H1 (cell line): ENCODE measurements around the gene SMAD7. TPM values are rescaled to one million over a fixed set of nuclear protein-coding genes. Genes with fewer than 3 reads are reported as not detected.

Source experiments
- CTCF ChIA-PET: fragments of 300-600 bp; sonication (Branson Sonifier 250); formaldehyde crosslinking; loops from one replicate; lab custom pipeline; 2021; ENCODE audit not compliant: partially characterized antibody; lab: Charles Lee
- POLR2A ChIA-PET: fragments of 300-600 bp; sonication (Branson Sonifier 250); formaldehyde crosslinking; loops from one replicate; lab custom pipeline; 2021; ENCODE audit warnings: inconsistent platforms; ENCODE audit not compliant: partially characterized antibody; lab: Charles Lee
- DNase-seq, 2 experiments: peaks; one replicate each; pipeline versions ENCODE4 v3.0.0 to v3.0.0-alpha.2; 2010 to 2022; ENCODE audit warnings: low spot score in 2 of 2, low read depth in 1 of 2, mixed read lengths in 1 of 2
- FAIRE-seq: peaks from 2 replicates; lab custom pipeline; 2011; peaks lifted over from hg19 to GRCh38; lab: Jason Lieb, UNC
- H2AFZ ChIP-seq: 2 replicates; pipeline ENCODE4 v1.8.1; 2012; ENCODE audit warnings: low read length, inconsistent platforms
- H2AK5ac ChIP-seq: 2 replicates; pipeline ENCODE4 v1.6.1; 2013; ENCODE audit warnings: low read depth, low read length
- H2BK120ac ChIP-seq: replicated peaks from 2 replicates; pipeline ENCODE3; 2013; ENCODE audit warnings: low read depth, low read length, inconsistent platforms
- H2BK12ac ChIP-seq: 2 replicates; pipeline ENCODE4 v1.6.1; 2013; ENCODE audit warnings: low read depth, low read length
- H2BK15ac ChIP-seq: 2 replicates; pipeline ENCODE4 v1.6.1; 2013; ENCODE audit warnings: low read length
- H2BK20ac ChIP-seq: 2 replicates; pipeline ENCODE4 v1.6.1; 2013; ENCODE audit warnings: low read length
- H2BK5ac ChIP-seq: 2 replicates; pipeline ENCODE4 v1.6.1; 2013; ENCODE audit warnings: low read depth, low read length
- H3K14ac ChIP-seq: 2 replicates; pipeline ENCODE4 v1.6.1; 2013; ENCODE audit warnings: inconsistent platforms; ENCODE audit not compliant: insufficient read length
- H3K18ac ChIP-seq: 2 replicates; pipeline ENCODE4 v1.6.1; 2013; ENCODE audit warnings: low read length; ENCODE audit errors: extremely low read depth
- H3K23ac ChIP-seq: 2 replicates; pipeline ENCODE4 v1.6.1; 2013; ENCODE audit warnings: inconsistent platforms; ENCODE audit not compliant: insufficient read length
- H3K23me2 ChIP-seq: 2 replicates; pipeline ENCODE4 v1.6.1; 2013; ENCODE audit warnings: low read depth, low read length
- H3K27ac ChIP-seq: 2 replicates; pipeline ENCODE4 v1.6.1; 2011; ENCODE audit warnings: low read depth, low read length, inconsistent platforms
- H3K27me3 ChIP-seq, 4 experiments: replicated peaks in 1 of 4; 1 replicate in 1 of 4; 2 replicates in 3 of 4; pipeline versions ENCODE4 v1.6.1 to v1.8.1; 2011 to 2013; ENCODE audit warnings: low read length in 3 of 4, mild to moderate bottlenecking in 3 of 4, inconsistent platforms in 2 of 4, mixed read lengths in 2 of 4, moderate library complexity in 1 of 4; ENCODE audit not compliant: control insufficient read depth in 3 of 4, insufficient read depth in 3 of 4; ENCODE audit errors: extremely low read depth in 1 of 4
- H3K36me3 ChIP-seq, 4 experiments: 2 replicates each; pipeline versions ENCODE4 v1.6.1 to v1.8.1; 2011 to 2013; ENCODE audit warnings: mild to moderate bottlenecking in 4 of 4, low read length in 3 of 4, moderate library complexity in 2 of 4, control low read depth in 1 of 4, inconsistent platforms in 1 of 4; ENCODE audit not compliant: insufficient read depth in 4 of 4, control insufficient read depth in 2 of 4
- H3K4ac ChIP-seq: replicated peaks from 2 replicates; pipeline ENCODE3; 2013; ENCODE audit warnings: low read length, low read depth, mixed read lengths, inconsistent platforms; ENCODE audit not compliant: insufficient read length
- H3K4me1 ChIP-seq, 4 experiments: replicated peaks in 1 of 4; 1 replicate in 1 of 4; 2 replicates in 3 of 4; pipeline versions ENCODE4 v1.6.1 to v1.8.1; 2011 to 2013; ENCODE audit warnings: low read length in 3 of 4, inconsistent platforms in 2 of 4, mixed read lengths in 1 of 4; ENCODE audit not compliant: insufficient read depth in 4 of 4, control insufficient read depth in 3 of 4
- H3K4me2 ChIP-seq, 2 experiments: 2 replicates each; pipeline versions ENCODE4 v1.6.1 to v1.8.1; 2011 to 2013; ENCODE audit warnings: low read depth in 2 of 2, low read length in 2 of 2, control low read depth in 1 of 2, inconsistent platforms in 1 of 2, mild to moderate bottlenecking in 1 of 2; ENCODE audit not compliant: insufficient read depth in 1 of 2
- H3K4me3 ChIP-seq, 4 experiments: fragments of 200-600, 300-600 bp in 1 of 4; sonication (generic), shearing (Covaris generic), sonication (Bioruptor Twin) in 1 of 4; 2 replicates each; pipeline versions ENCODE4 v1.5.1 to v1.8.1; 2011 to 2016; ENCODE audit warnings: low read length in 4 of 4, low read depth in 3 of 4, control low read depth in 2 of 4, inconsistent platforms in 2 of 4, mild to moderate bottlenecking in 2 of 4, mixed read lengths in 1 of 4, moderate library complexity in 1 of 4; ENCODE audit not compliant: insufficient read depth in 2 of 4; ENCODE audit errors: extremely low read depth in 1 of 4
- H3K56ac ChIP-seq: replicated peaks from 2 replicates; pipeline ENCODE3; 2013; ENCODE audit warnings: low read depth, mild to moderate bottlenecking, mixed read lengths, low read length, inconsistent platforms; ENCODE audit not compliant: insufficient read length
- H3K79me1 ChIP-seq: 2 replicates; pipeline ENCODE4 v1.6.1; 2013; ENCODE audit warnings: low read depth, low read length, control low read depth
- H3K79me2 ChIP-seq, 2 experiments: 2 replicates each; pipeline versions ENCODE4 v1.6.1 to v1.8.1; 2012 to 2013; ENCODE audit warnings: low read length in 2 of 2, mild to moderate bottlenecking in 2 of 2, inconsistent platforms in 1 of 2; ENCODE audit not compliant: insufficient read depth in 2 of 2, control insufficient read depth in 1 of 2
- H3K9ac ChIP-seq, 4 experiments: replicated peaks in 1 of 4; 1 replicate in 1 of 4; 2 replicates in 3 of 4; pipeline versions ENCODE4 v1.6.1 to v1.8.1; 2011 to 2013; ENCODE audit warnings: low read depth in 3 of 4, low read length in 3 of 4, control low read depth in 2 of 4, mild to moderate bottlenecking in 2 of 4, moderate library complexity in 2 of 4, inconsistent platforms in 1 of 4; ENCODE audit errors: extremely low read depth in 1 of 4
- H3K9me3 ChIP-seq, 2 experiments: 2 replicates each; pipeline versions ENCODE4 v1.6.1 to v1.8.1; 2012 to 2013; ENCODE audit warnings: mild to moderate bottlenecking in 2 of 2, moderate library complexity in 2 of 2, control low read depth in 1 of 2, inconsistent platforms in 1 of 2, low read depth in 1 of 2, low read length in 1 of 2, mixed read lengths in 1 of 2; ENCODE audit not compliant: insufficient read depth in 2 of 2
- H4K20me1 ChIP-seq, 2 experiments: replicated peaks in 1 of 2; 2 replicates each; pipeline versions ENCODE3 to v1.8.1; 2011 to 2013; ENCODE audit warnings: inconsistent platforms in 2 of 2, low read length in 2 of 2, mild to moderate bottlenecking in 1 of 2; ENCODE audit not compliant: insufficient read depth in 2 of 2, control insufficient read depth in 1 of 2
- H4K5ac ChIP-seq: 2 replicates; pipeline ENCODE4 v1.6.1; 2013; ENCODE audit warnings: low read length, low read depth, mixed read lengths, inconsistent platforms; ENCODE audit not compliant: insufficient read length
- H4K8ac ChIP-seq: 2 replicates; pipeline ENCODE4 v1.8.0; 2013; ENCODE audit warnings: mild to moderate bottlenecking, moderate library complexity, low read length, inconsistent platforms; ENCODE audit not compliant: insufficient read depth; ENCODE audit errors: extremely low read depth
- H4K91ac ChIP-seq: replicated peaks from 2 replicates; pipeline ENCODE3; 2013; ENCODE audit warnings: low read length, mixed read lengths, inconsistent platforms; ENCODE audit not compliant: insufficient read length
- BCL11A ChIP-seq, 2 experiments: IDR thresholded peaks; one replicate each; pipeline ENCODE4 v1.6.1; 2011; ENCODE audit warnings: low read depth in 2 of 2, low read length in 2 of 2, mild to moderate bottlenecking in 2 of 2
- JUN ChIP-seq: IDR thresholded peaks from 2 replicates; pipeline ENCODE4 v1.6.1; 2011; ENCODE audit warnings: low read depth, mild to moderate bottlenecking, improper control_type of control experiment, low read length
- RNF2 ChIP-seq: fragments of 200-900, 300-1000 bp; sonication (generic); IDR thresholded peaks from 2 replicates; pipeline ENCODE4 v1.7.1; 2016; ENCODE audit warnings: borderline replicate concordance, low read depth, mild to moderate bottlenecking, antibody characterized with exemption, low read length; ENCODE audit not compliant: poor library complexity, severe bottlenecking; ENCODE audit errors: missing control alignments
- WGBS, 2 experiments: shearing (Covaris generic) in 1 of 2; methylation state at CpG; one replicate each; pipeline versions ENCODE4 v1.1.6 to v1.1.7; 2013 to 2015; ENCODE audit warnings: low lambda C conversion rate in 2 of 2, mixed read lengths in 2 of 2, inconsistent platforms in 1 of 2, low coverage in 1 of 2, missing lambda C conversion rate in 1 of 2; ENCODE audit not compliant: insufficient replicate concordance in 2 of 2, insufficient coverage in 1 of 2, insufficient read length in 1 of 2; ENCODE audit errors: extremely low coverage in 1 of 2, missing lambda C conversion rate in 1 of 2; 5-methylcytosine and 5-hydroxymethylcytosine counted together
- polyA plus RNA-seq, 7 experiments: library from polyadenylated mRNA; depleted of rRNA in 3 of 7; stranded (reverse) in 5 of 7; unstranded in 2 of 7; fragments of >200 nt in 5 of 7; fragments of 200-250 nt in 2 of 7; gene quantifications; 1 replicate in 5 of 7; 2 replicates in 1 of 7; 4 replicates in 1 of 7; pipeline versions ENCODE4 v1.2.1 to v1.2.3, GENCODE V29; 2011 to 2013; ENCODE audit warnings: missing spikeins in 2 of 7, mixed read lengths in 2 of 7
- total RNA-seq: library from RNA; stranded (reverse); fragmentation: NEBNext Ultra II Directional; extraction: Animal tissue kit (Norgen Biotek cat#: 25700); gene quantifications from 2 replicates; pipeline ENCODE4 v1.2.1, GENCODE V29; 2021
- TF ChIP-seq, protein P1 (sequence below): IDR thresholded peaks from 2 replicates; pipeline ENCODE4 v1.6.1; 2011; ENCODE audit warnings: low read depth, mild to moderate bottlenecking, low read length; ENCODE audit not compliant: insufficient read depth

Gene SMAD7
- total and polyA plus RNA-seq, 2 of the 8 experiments (the other 6 are each of a cell fraction or from before 2014, with no cell fraction given), result 6.5 to 15.5 TPM

DNA sequence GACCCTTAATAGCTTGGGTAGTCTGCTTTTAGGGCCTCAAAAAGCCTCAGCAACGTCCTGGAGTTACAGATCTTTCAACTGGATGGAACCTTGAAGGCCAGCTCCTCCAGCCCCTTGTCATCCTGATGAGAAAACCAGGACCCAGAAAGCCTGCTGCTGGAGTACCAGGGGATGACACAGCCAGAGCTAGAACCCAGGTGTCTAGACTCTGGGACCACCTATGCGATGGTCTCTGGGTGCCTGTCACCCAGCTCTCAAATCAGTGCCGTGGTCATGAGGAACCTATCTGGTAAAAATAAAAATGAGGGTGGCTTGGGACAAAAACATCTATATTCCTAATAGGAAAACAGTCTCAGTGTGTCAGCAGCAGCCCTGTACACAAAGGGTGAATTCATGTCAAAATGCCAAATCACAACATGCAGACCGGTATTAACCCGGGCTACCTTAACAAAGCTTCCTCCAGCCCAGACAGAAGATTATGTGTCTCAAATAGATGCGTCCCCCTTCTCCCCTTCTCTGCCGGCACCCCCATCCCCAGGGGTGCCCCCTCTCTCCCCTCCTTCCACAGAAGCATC lies 28.5 kb downstream of the SMAD7 start:
- no peak for DNase-seq
- H3K4ac ChIP-seq, result no peak overlapping the region
- no peak overlapping the region for H2BK120ac ChIP-seq
- WGBS, 2 experiments, result 95% methylated on average over 5 of the region's 7 CpGs; no CpG with 5 or more reads in 1 of the 2 experiments
- H3K4me3 ChIP-seq, result no peak overlapping the region
- H3K14ac ChIP-seq, result no peak overlapping the region
- no peak overlapping the region for H2BK12ac ChIP-seq
- no peak overlapping the region for H2BK5ac ChIP-seq
- H4K8ac ChIP-seq, result no peak overlapping the region
- ChIA-PET POLR2A (interaction anchor here (0.6 to 1.9 kb wide), 3 partner anchors 8 to 30 kb away, joined by 3 to 4 read pairs (median 3); no protein-coding TSS in a partner anchor), CTCF (interaction anchor here (0.8 to 1.9 kb wide), 8 partner anchors 9 to 189 kb away, joined by 3 to 6 read pairs (median 4); no protein-coding TSS in a partner anchor)
- H4K20me1 ChIP-seq, result peaks cover 0 to 6% of the 10 kb centered on the region in 2 experiments
- no peak overlapping the region for H3K23ac ChIP-seq
- no peaks in the 10 kb centered on the region for H3K9me3 ChIP-seq
- H3K9ac ChIP-seq, result no peak overlapping the region; a peak in 1 of 7 replicates
- H3K79me2 ChIP-seq, result peaks cover 0 to 21% of the 10 kb centered on the region in 2 experiments; a peak in 2 of 4 replicates
- no peak overlapping the region for H4K5ac ChIP-seq
- no peak overlapping the region for H3K27ac ChIP-seq
- H3K18ac ChIP-seq, result no peak overlapping the region
- no peaks in the 10 kb centered on the region for H3K23me2 ChIP-seq
- H2AK5ac ChIP-seq, result no peak overlapping the region
- no peaks in the 10 kb centered on the region; a peak in 1 of 7 replicates for H3K27me3 ChIP-seq
- H4K91ac ChIP-seq, result no peak overlapping the region
- H3K56ac ChIP-seq, result no peak overlapping the region
- H3K36me3 ChIP-seq, result no peaks in the 10 kb centered on the region; a peak in 1 of 8 replicates
- no peak overlapping the region for H2BK15ac ChIP-seq
- peaks cover 14% of the 10 kb centered on the region for H3K79me1 ChIP-seq
- H3K4me2 ChIP-seq, result no peak overlapping the region
- no peak overlapping the region for H2AFZ ChIP-seq
- no peak overlapping the region for H2BK20ac ChIP-seq
- FAIRE-seq, result no peak
- peaks cover 0 to 24% (median 11%) of the 10 kb centered on the region in 4 experiments; a peak in 6 of 7 replicates for H3K4me1 ChIP-seq
- TF ChIP-seq JUN (no peak), BCL11A (IDR thresholded peaks at IDR 0.05; ENCODE audit: low read depth in 2 of 2, low read length in 2 of 2) (no peak), RNF2 (no peak)
- TF ChIP-seq, protein P1, sequence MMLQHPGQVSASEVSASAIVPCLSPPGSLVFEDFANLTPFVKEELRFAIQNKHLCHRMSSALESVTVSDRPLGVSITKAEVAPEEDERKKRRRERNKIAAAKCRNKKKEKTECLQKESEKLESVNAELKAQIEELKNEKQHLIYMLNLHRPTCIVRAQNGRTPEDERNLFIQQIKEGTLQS, result no peak
